Kidney capillary endothelial cell (primary cell): ENCODE data around the gene CRTAC1.
A peak's percentile ranks its signal among the peaks of the same experiment; 100 is the strongest.

Source experiments
- DNase-seq: peaks from one replicate; pipeline ENCODE4 v3.0.0-alpha.2; 2018; ENCODE audit warnings: low spot score

The CRTAC1 gene, protein sequence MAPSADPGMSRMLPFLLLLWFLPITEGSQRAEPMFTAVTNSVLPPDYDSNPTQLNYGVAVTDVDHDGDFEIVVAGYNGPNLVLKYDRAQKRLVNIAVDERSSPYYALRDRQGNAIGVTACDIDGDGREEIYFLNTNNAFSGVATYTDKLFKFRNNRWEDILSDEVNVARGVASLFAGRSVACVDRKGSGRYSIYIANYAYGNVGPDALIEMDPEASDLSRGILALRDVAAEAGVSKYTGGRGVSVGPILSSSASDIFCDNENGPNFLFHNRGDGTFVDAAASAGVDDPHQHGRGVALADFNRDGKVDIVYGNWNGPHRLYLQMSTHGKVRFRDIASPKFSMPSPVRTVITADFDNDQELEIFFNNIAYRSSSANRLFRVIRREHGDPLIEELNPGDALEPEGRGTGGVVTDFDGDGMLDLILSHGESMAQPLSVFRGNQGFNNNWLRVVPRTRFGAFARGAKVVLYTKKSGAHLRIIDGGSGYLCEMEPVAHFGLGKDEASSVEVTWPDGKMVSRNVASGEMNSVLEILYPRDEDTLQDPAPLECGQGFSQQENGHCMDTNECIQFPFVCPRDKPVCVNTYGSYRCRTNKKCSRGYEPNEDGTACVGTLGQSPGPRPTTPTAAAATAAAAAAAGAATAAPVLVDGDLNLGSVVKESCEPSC

DNA sequence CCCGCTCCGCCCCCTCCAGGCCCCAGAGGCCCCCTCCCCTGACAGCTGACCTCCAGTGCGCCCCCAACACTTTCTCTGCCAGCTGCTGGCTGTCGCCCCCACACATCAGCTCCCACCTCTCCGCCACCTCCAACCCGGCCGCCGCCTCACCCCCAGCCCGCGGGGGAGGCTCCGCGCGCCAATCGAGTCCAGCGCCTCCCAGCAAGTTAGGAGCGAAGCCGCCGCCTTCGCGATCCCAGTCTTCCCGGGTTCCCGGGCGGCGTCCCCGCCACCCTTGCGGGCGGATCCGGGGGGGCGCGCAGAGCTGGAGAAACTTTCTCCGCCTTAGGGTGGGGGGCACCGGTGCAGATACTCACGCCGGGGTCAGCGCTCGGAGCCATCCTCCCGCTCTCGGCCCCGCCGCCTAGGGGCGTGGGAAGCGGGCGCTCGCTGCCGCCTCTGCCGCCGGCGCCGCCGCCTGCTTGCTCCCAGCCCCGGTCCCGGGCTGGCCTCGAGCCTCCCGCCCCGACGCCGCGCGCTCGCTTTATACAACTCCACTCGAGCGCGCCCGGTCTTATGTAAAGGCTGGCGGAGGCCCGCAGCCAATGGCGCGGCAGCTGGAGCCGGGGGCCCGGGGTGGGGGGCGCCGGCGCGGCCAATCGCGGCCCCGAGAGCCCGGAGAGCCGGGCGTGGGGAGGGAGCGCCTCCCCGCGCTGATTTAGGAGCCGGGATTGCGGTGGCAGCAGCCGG, at the start of gene CRTAC1:
CRTAC1 (minus strand) TSS at position 529 of the 729 bp plus-strand sequence; CDS start at position 380, 149 bp downstream.
- DNase-seq = no peak

DNA sequence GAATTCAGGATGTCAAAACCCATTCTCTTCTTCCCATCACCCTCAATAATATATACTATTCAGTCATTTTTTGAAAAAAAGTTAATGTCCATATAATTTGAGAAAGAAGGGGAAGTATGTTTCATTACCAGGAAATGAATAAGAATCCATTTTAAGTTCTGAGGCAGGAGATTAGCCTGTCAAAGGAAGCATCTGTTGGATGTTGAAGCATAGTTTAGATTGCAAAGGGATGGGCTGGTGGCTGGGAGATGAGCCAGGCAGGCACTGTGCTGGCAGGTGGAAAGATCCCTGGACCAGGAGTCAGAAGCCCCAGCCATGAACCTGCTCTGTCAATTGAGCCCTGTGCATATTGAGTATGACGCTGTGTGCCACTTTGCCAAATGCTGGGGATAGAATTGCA, 48.4 kb upstream of the CRTAC1 start:
- DNase-seq = peak; percentile 79

DNA sequence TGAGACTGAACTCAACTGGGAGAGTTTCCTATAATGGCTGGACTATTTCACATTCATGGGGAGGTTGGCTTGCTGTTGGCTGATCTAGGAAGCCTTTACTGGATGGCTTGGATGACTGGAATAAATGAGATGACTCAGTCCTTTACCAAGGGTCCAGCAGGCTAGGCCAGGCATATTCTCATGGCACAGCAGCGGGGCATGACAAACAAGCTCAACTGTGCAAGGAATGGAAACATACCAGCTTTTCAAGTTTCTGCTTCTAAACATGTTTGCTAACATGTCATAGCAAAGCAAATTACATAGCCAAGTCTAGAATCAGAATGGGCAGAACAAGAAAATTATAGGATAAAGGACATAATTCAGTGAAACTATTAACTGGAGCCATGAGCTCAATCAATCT, 46.8 kb upstream of the CRTAC1 start:
- DNase-seq = no peak

DNA sequence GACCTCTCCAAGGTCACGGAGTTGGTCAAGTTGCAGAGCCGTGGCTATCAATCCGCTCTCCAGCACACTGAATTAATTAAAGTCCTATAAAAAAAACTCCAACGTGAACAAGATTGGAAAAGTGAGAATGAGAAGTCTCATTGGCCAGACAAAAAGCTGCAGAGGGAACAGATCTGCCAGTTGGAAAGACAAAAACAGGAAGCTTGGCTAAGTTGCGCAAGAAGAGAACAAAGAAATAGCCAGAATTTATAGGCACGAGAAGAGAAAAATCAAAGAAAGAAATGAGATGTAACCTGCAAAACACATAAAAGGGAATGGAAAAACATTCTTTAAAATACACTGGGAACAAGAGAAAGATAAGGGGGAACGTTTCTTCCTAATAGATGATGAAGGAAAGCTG, 45.7 kb upstream of the CRTAC1 start:
- DNase-seq = no peak

DNA sequence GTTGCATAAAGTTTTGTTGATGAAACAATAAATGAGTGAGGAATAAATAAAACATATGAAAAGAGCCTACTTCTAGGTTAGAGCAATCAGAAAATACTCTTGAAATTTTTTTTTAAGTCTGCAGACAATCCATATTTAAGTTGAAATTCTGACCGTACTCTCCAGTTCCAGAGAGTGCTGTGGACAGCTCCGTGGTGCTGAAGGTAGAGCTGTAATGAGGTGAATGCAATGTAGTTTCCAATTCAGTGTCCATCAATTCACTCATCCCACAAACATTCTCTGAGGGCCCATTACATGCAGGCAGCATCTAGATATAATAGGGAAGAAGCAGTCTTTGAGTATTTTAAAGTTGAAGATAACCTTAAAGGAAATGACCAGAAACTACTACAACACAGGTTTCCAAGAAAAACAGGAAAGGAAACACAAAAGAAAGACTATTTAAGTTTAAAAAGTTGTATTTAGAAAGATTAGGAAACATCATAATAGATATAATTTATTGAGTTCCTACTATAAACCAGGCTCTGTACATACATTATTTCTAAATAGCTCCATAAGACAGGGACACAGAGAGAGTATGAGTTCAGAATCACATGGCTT, 44.0 kb upstream of the CRTAC1 start:
- DNase-seq = peak; percentile 30

DNA sequence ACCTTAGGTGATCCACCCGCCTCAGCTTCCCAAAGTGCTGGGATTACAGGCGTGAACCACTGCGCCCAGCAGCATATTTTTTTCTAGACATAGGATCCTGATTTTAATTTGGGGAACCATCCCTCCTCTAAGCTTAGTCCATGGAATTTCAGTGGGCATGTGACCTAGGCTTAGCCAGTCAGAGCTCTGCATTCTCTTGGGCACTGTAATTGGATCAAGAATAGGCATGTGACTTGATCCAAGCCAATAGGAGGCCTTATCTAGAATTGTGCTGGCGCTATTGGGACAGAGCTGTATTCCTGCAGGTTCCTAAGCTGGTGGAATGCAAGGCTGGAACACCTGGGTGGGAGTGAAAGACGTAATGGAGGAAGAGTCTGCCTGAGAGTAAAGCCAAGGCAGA, 36.7 kb upstream of the CRTAC1 start:
- no peak for DNase-seq

DNA sequence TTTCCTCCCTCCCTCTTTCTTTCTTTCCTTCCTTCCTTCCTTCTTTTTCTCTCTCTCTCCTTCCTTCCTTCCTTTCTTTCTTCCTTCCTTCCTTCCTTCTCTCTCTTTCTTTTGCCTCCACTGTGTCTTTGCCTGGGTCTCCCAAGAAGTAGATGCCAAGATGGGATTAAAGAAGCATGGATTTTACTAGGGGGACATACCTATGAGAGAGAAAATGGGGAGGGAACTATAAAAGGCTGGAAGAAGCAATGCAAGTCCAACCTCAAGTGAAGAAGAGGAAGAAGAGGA, 33.3 kb upstream of the CRTAC1 start:
- no peak for DNase-seq

DNA sequence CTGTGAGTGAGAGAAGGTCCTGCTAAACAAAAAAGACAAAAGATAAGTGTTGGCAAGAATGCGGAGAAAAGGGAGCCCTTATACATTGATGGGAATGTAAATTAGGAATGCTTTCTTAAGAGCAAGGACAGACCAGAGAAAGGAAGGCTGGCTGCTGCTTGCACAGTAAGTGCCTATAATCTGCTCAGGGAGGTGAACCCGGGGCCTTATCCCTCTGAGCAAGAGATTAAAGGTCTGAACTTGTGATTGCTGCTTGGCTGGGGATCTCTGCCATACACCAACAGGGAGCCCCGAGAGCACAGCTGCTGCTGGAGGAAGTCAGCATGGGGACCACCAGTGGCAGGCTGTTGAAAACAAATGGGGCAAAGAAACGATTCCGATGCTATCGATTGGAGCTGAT, 32.0 kb upstream of the CRTAC1 start:
- no peak for DNase-seq

DNA sequence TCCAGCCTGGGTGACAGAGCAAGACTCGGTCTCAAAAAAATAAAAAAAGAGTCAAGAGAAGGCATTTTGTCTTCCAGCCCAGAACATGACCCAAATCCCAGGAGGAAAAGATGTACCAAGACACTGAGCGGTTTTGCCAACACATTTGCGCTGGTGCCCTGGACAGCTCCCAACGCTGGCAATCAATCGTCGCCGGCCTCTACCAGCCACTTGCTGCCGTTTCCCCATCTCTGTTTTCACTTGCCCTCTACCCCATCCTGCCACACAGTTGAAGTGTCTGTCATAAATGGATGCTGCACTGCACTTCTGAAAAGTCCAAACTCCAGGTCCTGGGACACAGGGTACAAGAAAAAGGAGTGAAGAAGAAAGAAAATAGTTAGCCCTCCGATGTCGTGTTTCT, 29.7 kb upstream of the CRTAC1 start:
- DNase-seq = no peak

DNA sequence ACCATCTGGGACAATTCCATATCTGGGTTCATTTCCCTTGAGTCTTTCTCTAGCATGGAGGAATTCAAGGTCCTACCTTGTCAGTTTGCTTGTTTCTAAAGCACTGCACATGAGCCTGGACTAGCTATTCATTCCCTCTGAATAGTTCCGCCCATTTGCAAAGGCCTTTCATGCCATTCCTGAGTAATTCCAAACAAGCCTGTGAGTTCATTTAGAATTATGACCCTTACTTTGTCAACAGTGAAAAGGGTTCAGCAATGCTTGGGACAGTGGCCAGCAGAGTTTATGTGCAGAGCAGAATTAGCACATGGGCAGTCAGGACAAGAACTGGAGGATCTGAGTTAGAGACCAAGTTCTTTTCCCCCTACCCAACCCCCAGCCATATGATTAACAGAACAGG, 27.9 kb upstream of the CRTAC1 start:
- no peak for DNase-seq

DNA sequence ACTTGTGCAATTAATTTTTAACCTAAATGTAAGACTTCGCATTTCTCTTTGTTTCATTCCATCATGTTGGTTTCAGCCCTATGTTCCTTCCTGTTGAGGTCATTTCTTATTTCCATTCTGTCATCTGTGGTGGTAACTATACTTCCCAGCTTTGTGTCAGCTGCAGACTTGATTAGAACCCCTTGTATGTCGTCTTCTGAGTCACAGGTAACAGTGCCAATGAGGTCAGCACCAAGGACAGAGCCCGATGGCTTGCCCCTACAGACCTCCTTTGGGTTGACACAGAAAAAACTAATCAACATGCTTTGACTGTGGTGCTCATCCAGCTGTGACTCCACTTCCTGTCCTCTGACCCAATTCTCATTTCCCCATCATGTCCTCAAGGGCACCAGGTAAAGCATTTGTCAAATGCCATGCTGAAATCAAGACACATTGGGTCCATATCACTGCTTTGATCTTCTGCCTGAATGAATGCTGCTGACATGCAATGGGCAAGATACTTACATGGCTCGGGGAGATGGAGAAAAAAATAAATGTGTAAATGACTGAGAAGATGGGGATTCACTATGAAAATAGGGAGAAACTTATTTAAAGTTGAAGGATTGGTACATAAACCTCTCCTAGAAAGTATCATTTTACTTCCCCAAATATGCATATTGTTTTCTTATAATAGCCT, 25.6 kb upstream of the CRTAC1 start:
- no peak for DNase-seq

DNA sequence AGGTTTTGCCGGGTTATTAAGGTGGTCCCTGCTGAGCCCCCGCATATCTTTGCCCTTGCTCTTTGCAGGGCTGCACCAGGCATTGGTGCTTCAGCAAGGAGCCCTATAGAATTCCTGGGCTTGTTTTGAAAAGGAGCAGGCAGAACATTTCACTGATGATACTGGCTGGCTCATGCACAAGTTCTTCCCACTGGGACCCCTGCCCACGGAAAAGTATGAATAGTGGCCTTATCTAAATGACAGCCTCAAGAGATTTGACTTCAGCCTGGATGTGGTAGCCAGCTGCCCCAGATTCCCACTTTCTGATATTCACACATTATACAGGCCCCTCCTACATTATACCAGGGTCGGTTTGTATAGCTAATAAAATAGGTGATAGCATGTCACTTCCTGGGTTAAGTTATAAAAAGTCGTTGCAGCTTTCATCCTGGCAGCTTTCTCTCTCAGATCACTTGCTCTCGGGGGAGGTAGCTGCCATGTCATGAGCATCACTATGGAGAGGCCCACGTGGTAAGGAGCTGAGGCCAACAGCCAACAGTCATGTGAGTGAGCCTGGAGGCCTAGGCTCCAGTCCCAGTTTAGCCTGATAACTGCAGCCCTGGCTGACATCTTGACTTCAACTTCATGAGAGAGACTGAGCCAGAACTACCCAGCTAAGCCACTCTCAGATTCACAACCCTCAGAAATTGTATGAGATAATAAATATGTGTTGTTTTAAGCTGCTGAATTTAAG, 16.8 kb upstream of the CRTAC1 start:
- no peak for DNase-seq

DNA sequence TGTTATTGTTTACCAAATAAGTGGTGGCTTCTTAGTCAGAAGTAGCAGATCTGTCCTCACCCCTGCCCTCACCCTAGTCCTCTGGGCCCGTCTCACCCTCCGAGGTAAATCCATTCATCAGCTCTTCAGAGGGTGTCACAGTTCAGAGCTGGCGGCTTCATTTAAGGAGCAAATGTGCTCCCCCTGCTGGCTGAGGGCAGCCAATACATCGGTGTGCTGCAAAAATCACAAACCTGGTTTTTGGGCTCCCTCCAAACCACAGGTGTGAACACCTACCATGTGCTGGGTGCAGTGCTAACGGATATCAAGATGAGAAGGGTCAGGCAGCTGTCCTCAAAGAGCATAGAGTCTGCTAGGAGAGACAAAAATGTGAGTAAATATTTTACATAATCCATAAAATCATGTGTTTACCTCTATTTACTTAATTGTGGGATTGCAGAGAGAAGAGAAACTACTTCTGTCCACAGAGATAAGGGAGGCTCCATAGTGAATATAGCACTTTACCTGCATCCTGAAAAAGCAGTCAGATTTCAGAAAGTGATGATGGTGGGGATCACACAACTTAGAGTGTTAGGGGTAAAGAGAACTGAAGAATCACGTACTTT, 15.5 kb upstream of the CRTAC1 start:
- peak; percentile 27 for DNase-seq

DNA sequence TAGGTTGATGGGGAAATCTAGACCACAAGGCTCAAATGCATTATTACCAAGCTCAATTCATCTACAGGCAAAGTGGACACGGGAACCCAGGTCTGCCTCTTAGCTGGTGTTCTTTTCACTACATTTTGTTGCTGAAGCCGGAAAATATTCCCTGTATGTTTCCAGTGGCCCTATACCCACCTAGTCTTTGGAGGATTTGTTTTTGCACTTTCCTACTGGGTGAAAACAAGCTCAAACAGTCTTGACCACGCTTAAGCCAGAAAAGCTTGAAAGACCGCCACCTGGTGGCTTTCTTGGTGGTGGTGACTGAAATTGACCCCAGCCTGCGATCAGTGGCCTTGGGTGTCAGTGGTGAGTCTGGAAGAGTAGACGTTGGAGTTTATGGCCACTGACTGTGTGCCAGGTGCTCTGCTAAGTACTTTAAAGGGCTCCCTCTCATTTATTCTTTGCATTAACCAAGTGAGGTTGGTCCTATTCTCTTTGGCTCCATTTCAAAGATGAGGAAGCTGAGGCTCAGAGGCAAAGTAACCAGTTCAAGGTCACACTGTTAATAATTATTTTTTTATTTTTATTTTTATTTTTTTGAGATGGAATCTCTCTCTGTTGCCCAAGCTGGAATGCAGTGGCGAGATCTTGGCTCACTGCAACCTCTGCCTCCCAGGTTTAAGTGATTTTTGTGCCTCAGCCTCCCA, 11.1 kb upstream of the CRTAC1 start:
- DNase-seq = peak; percentile 53

DNA sequence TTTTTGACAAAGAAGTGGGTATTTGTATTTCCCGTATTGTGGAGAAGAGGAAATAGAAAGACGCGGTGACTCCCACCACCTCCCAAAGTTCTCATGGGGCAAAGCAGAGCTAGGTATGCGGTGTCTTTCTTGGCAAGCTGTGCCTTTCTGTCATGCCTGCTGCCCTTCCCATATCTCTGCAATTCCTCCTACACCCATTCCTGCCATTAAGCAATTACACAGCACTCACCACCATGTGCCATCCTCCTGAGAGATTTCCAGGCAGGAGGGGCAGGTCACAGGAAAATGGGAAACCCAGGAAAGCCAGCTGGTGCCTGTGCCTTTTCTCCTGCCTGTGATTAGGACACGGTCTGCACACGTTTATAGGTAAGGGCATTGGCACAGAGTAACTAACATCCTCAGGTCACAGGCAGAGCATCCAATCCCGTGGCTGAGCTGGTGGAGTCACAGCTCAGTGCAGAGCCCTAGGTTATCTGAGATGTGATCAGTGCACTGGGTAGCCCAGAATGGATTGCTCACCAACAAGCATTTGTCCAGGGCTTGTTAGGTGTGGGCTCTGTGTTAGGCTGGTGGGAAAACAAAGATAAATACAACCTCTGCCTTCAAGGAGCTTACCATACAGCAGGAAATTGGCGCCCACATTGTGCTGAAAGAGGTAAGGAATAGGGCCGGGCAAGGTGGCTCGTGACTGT, 9.4 kb upstream of the CRTAC1 start:
- DNase-seq = no peak

DNA sequence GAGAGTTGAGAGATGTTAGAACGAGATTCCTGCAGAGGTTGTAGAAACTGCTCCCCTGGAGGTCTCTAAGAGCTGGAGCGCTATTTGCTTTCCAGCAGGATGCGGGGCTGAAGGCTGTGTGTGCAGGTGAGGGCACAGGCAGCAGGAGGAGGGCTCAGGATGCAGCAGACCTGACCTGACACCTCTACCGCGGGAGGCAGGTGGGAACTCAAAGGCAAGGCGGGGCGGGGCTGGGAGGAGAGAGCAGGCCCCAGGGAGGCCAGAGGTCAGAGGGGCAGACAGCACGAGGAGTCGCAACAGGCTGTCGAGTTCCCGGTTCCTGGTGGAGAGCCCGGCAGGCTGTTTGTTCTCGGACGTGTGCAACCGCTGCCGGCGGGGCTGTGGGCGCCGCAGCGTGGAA, 7.9 kb upstream of the CRTAC1 start:
- no peak for DNase-seq

DNA sequence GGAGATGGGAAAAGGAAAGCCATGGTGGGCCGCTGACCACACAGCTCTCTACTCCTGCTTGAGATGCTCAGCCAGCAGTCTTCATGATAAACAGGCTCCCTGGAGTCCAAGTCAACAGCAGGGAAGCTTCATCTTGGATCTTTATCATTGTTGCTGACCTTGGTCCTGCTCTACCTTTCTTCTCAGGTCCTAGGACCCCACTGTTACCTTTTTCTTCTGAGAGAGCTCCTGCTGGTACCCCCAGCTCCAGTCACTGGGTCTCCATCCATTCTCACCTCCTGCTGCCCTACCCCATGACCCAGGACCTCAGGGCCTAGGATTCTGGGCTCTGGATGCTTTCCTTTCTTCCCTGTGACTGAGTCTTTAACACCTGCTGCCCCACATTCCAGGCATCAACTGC, 5.2 kb upstream of the CRTAC1 start:
- no peak for DNase-seq

DNA sequence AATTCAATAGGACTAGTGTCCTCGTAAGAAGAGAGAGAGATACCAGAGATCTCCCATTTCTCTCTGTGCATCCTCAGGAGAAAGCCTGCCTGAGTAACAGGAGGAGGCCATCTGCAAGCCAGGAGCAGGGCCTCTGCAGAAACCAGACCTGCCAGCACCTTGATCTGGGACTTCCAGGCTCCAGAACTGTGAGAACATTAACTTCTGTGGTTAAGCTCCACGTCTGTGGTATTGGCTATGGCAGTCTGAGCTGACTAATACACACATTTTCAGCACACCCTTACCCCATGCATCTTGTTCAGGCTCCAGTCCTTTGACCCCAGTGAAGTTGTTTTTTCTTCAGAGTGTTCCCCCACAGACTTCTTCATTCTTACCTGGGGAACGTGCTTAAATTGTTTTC, 3.1 kb upstream of the CRTAC1 start:
- no peak for DNase-seq

DNA sequence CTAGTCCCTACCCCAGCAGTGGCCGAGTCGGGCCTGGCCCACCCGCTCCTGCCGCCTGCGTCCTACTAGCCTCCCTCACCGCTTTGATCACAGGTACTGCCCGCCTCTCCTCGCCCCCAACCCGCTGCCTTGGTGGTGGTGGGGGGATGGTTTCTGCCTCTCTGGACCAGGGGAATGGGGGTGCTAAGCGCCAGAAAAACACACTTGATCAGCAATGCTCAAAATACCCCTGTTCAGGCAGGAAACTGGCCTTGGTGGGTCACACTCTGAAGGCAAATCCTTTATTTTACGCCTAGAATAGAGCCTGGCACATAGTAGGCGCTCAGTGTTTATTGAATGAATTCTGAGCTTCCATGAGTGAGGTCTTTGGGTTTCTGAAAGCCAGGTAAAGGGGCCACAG, 1.0 kb upstream of the CRTAC1 start:
- DNase-seq = no peak

DNA sequence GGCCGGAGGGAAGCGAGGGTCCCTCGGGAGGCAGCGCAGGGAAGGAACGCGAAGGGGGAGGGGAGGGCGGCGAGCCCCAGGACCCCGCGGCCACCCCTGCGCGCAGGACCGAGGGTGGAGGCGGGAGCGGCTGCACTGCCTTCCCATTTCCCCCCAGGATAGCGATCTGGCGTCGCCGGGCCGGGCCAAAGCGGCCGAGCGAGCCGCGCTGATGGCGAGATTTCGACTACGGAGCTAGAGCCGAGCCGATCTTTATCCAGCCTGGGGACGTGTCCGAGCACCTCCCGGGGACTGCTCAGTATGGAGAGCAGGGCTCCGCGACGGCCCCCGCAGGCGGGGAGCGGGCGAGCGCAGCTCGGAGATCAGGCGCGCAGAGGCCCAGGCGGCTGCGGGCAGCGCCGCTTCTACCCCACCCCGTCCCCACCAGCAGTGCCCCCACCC, 590 bp upstream of the CRTAC1 start:
- no peak for DNase-seq
